Body of pancreas (tissue), 4 donors: ENCODE results near the gene FHOD3.

ENCODE experiments used
- POLR2A ChIP-seq, 3 donors: fragments of 450-650 bp; IDR thresholded peaks; one replicate each; pipeline ENCODE4 v1.6.1; 2016; ENCODE audit warnings: antibody characterized with exemption in 3 of 3, mild to moderate bottlenecking in 2 of 3
- TF ChIP-seq, protein P1 (sequence below), 7 experiments: fragments of 450-650 bp in 4 of 7; fragments of 200-600 bp in 3 of 7; sonication (generic) in 3 of 7; IDR thresholded peaks; one replicate each; pipeline ENCODE4 v1.5.1; 2016 to 2019; ENCODE audit warnings: antibody characterized with exemption in 7 of 7

DNA sequence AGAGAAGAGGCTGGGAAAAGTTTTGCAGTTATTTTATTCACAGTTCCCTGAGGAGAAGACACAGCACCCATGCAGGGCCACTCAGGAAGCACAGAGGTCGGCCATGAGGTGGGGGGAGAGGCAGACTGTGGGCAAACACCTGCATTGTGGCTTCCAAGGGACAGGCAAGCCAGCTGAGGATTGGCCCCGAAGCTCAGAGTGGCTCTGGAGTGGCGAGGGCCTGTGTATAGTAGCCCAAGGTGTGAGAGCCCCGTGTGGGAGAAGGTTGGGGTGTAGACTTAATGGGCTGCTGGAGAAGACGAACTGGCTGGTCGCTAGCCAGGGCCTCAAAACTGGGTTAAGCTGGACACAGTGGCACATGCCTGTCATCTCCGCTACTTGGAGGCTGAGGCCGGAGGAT, 218.7 kb downstream of the FHOD3 start:
- TF ChIP-seq, protein P1, sequence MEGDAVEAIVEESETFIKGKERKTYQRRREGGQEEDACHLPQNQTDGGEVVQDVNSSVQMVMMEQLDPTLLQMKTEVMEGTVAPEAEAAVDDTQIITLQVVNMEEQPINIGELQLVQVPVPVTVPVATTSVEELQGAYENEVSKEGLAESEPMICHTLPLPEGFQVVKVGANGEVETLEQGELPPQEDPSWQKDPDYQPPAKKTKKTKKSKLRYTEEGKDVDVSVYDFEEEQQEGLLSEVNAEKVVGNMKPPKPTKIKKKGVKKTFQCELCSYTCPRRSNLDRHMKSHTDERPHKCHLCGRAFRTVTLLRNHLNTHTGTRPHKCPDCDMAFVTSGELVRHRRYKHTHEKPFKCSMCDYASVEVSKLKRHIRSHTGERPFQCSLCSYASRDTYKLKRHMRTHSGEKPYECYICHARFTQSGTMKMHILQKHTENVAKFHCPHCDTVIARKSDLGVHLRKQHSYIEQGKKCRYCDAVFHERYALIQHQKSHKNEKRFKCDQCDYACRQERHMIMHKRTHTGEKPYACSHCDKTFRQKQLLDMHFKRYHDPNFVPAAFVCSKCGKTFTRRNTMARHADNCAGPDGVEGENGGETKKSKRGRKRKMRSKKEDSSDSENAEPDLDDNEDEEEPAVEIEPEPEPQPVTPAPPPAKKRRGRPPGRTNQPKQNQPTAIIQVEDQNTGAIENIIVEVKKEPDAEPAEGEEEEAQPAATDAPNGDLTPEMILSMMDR (IDR thresholded peaks at IDR 0.05) = no peak
- TF ChIP-seq POLR2A (IDR thresholded peaks at IDR 0.05) = no peak
